Vagina (tissue), 2 donors: ENCODE measurements around the gene SMARCA2. TPM values are rescaled to one million over a fixed set of nuclear protein-coding genes. Genes with fewer than 3 reads are reported as not detected.

Source experiments
- DNase-seq, 2 donors: peaks; one replicate each; pipeline ENCODE4 v3.0.0-alpha.2; 2017; ENCODE audit errors: extremely low spot score in 2 of 2
- H3K27ac ChIP-seq: fragments of 200-600 bp; sonication (generic); one replicate; pipeline ENCODE4 v1.5.1; 2019
- H3K27me3 ChIP-seq: fragments of 200-600 bp; sonication (generic); one replicate; pipeline ENCODE4 v1.5.1; 2019
- H3K36me3 ChIP-seq, 2 donors: fragments of 200-600 bp; sonication (generic); one replicate each; pipeline ENCODE4 v1.5.1; 2017 to 2019
- H3K4me1 ChIP-seq: fragments of 200-600 bp; sonication (generic); one replicate; pipeline ENCODE4 v1.5.1; 2019
- H3K4me3 ChIP-seq, 2 donors: fragments of 200-600 bp; sonication (generic); 1 replicate in 1 of 2; 2 replicates in 1 of 2; pipeline ENCODE4 v1.5.1; 2016 to 2019
- H3K9me3 ChIP-seq: fragments of 200-600 bp; sonication (generic); one replicate; pipeline ENCODE4 v1.5.1; 2019
- CTCF ChIP-seq, 3 experiments: fragments of 450-650 bp in 2 of 3; fragments of 200-600 bp in 1 of 3; sonication (generic) in 1 of 3; IDR thresholded peaks; one replicate each; pipeline ENCODE4 v1.5.1; 2017 to 2019; ENCODE audit warnings: antibody characterized with exemption in 3 of 3, mild to moderate bottlenecking in 2 of 3, moderate library complexity in 2 of 3
- POLR2A ChIP-seq, 2 donors: fragments of 450-650 bp; IDR thresholded peaks; one replicate each; pipeline ENCODE4 v1.6.1; 2017; ENCODE audit warnings: antibody characterized with exemption in 2 of 2, mild to moderate bottlenecking in 2 of 2, moderate library complexity in 2 of 2
- POLR2AphosphoS5 ChIP-seq, 2 donors: sonication (generic); formaldehyde crosslinking; IDR thresholded peaks; one replicate each; pipeline ENCODE4 v1.9.0; 2017; ENCODE audit warnings: antibody characterized with exemption in 2 of 2, mild to moderate bottlenecking in 2 of 2, low read depth in 1 of 2; ENCODE audit not compliant: insufficient read depth in 1 of 2
- intact Hi-C: fragments of 100-400 bp; cut with DNase I; formaldehyde crosslinking; loops from one replicate; pipeline ENCODE4 v1.15.1; 2023
- total RNA-seq: library from RNA; depleted of rRNA; stranded (reverse); fragments of >200 nt; gene quantifications from one replicate; pipeline ENCODE4 v1.2.3, GENCODE V29; 2016

SMARCA2 gene
- total RNA-seq, 1 donor from 2014 or later = 98.0 TPM

- no peaks in the 10 kb centered on the region for H3K36me3 ChIP-seq
- TF ChIP-seq CTCF (IDR thresholded peaks at IDR 0.05) = no peak
- no peak for TF ChIP-seq POLR2A (IDR thresholded peaks at IDR 0.05)
- TF ChIP-seq POLR2AphosphoS5 (IDR thresholded peaks at IDR 0.05; ENCODE audit: insufficient read depth in 1 of 2, low read depth in 1 of 2) = no peak
Observed at GRCh38 chr9:1972672-1973071, 42.5 kb upstream of the SMARCA2 start.

GRCh38 chr9:1977026-1977425, 38.1 kb upstream of the SMARCA2 start:
- H3K4me3 ChIP-seq = no peak overlapping the region
- DNase-seq = no peak
- H3K27ac ChIP-seq = no peak overlapping the region
- intact Hi-C loops = no loop called here
- TF ChIP-seq POLR2A (IDR thresholded peaks at IDR 0.05) = no peak
- TF ChIP-seq CTCF (IDR thresholded peaks at IDR 0.05) = no peak
- TF ChIP-seq POLR2AphosphoS5 (IDR thresholded peaks at IDR 0.05; ENCODE audit: insufficient read depth in 1 of 2, low read depth in 1 of 2) = no peak
- peaks cover 23% of the 10 kb centered on the region for H3K4me1 ChIP-seq
- H3K36me3 ChIP-seq = no peaks in the 10 kb centered on the region
- H3K9me3 ChIP-seq = no peaks in the 10 kb centered on the region
- H3K27me3 ChIP-seq = no peaks in the 10 kb centered on the region

More at GRCh38 chr9:1972672-1973071, 42.5 kb upstream of the SMARCA2 start:
- no peaks in the 10 kb centered on the region for H3K9me3 ChIP-seq
- no peaks in the 10 kb centered on the region for H3K4me1 ChIP-seq
- no peak for DNase-seq
- no peak overlapping the region for H3K27ac ChIP-seq
- no peak overlapping the region for H3K4me3 ChIP-seq
- H3K27me3 ChIP-seq = no peaks in the 10 kb centered on the region
- intact Hi-C loops = no loop called here

GRCh38 chr9:1978941-1979340, 36.2 kb upstream of the SMARCA2 start:
- Histone ChIP-seq H3K36me3 (no peaks in the 10 kb centered on the region), H3K9me3 (no peaks in the 10 kb centered on the region), H3K4me3 (no peak overlapping the region), H3K4me1 (peaks cover 23% of the 10 kb centered on the region), H3K27ac (peak overlapping the region; percentile 54), H3K27me3 (no peaks in the 10 kb centered on the region)
- DNase-seq = no peak
- intact Hi-C loops = no loop called here
- TF ChIP-seq POLR2AphosphoS5 (IDR thresholded peaks at IDR 0.05; ENCODE audit: insufficient read depth in 1 of 2, low read depth in 1 of 2) = no peak
- TF ChIP-seq POLR2A (IDR thresholded peaks at IDR 0.05) = no peak
- no peak for TF ChIP-seq CTCF (IDR thresholded peaks at IDR 0.05)

- Histone ChIP-seq H3K36me3 (no peaks in the 10 kb centered on the region), H3K27ac (peak overlapping the region; percentile 54), H3K4me3 (no peak overlapping the region), H3K9me3 (no peaks in the 10 kb centered on the region), H3K27me3 (no peaks in the 10 kb centered on the region), H3K4me1 (peaks cover 23% of the 10 kb centered on the region)
- intact Hi-C loops = no loop called here
- DNase-seq = no peak
- TF ChIP-seq POLR2AphosphoS5 (IDR thresholded peaks at IDR 0.05; ENCODE audit: insufficient read depth in 1 of 2, low read depth in 1 of 2) = no peak
- no peak for TF ChIP-seq CTCF (IDR thresholded peaks at IDR 0.05)
Observed at GRCh38 chr9:1979741-1980367, 35.3 kb upstream of the SMARCA2 start.

- Histone ChIP-seq H3K27ac (no peak overlapping the region), H3K4me3 (no peak overlapping the region)
- intact Hi-C loops = no loop called here
Observed at GRCh38 chr9:1980387-1980786, 34.8 kb upstream of the SMARCA2 start.

More at GRCh38 chr9:1980387-1980786, 34.8 kb upstream of the SMARCA2 start:
- no peak for DNase-seq
- Histone ChIP-seq H3K36me3 (no peaks in the 10 kb centered on the region), H3K27me3 (no peaks in the 10 kb centered on the region), H3K9me3 (no peaks in the 10 kb centered on the region), H3K4me1 (peaks cover 23% of the 10 kb centered on the region)
- TF ChIP-seq POLR2A (IDR thresholded peaks at IDR 0.05) (no peak), CTCF (IDR thresholded peaks at IDR 0.05) (no peak), POLR2AphosphoS5 (IDR thresholded peaks at IDR 0.05; ENCODE audit: insufficient read depth in 1 of 2, low read depth in 1 of 2) (no peak)
